Stimulated activated CD4-positive, alpha-beta T cell treated with anti-CD3 and anti-CD28 coated beads, Interleukin-2, amount 100 ng/mL, for 24 hours (primary cell): Measurements from ENCODE around the gene ATRN.

Experiments
- DNase-seq, 2 donors: peaks; one replicate each; pipeline ENCODE4 v3.0.0-alpha.2; 2020

ATRN gene

DNA sequence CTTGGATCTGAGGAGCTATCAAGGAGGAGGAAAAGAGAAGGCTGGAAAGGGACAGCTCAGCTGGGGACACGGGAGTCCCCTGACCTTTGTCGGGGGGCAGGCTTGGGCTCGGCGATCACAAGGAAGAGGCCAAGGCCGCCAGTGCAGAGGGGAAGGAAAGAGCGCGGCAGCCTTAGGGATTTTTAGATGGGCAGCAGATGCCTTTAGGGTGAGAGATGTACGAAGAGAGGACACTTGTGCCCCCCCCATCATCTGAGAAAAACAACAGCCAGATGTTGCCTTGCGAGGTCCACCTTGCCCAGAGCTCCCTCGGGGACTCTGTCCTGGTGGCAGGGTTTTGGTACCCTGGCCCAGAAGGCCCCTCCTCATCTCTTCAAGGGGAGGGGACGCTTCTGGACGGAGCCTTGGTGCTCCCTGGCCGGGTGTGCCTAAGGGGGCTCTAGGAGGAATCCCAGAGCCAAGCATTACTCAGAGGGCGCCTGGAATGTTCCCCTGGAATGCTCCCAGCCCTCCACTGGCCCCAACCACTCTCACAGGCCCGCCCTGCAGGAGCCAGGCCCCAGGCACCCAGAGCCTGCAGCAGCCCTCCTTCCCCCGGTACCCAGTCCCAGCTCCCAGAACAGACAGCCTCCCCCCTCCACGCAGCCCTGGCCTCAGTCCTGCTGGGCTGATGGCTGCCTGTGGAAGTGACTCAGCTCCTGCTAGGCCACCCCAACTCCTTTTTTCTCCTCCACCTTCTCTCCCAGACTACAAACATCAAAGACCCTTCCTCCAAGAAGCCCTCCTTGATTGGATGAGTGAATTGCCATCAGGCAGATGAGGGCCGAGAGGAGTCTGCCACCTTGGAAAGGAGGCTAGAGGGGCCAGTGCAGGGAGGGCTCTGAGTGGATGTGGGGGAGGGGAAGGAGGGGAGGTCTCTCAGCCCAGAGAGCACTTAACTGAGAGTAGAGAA lies 209.2 kb downstream of the ATRN start:
- DNase-seq, result no peak

DNA sequence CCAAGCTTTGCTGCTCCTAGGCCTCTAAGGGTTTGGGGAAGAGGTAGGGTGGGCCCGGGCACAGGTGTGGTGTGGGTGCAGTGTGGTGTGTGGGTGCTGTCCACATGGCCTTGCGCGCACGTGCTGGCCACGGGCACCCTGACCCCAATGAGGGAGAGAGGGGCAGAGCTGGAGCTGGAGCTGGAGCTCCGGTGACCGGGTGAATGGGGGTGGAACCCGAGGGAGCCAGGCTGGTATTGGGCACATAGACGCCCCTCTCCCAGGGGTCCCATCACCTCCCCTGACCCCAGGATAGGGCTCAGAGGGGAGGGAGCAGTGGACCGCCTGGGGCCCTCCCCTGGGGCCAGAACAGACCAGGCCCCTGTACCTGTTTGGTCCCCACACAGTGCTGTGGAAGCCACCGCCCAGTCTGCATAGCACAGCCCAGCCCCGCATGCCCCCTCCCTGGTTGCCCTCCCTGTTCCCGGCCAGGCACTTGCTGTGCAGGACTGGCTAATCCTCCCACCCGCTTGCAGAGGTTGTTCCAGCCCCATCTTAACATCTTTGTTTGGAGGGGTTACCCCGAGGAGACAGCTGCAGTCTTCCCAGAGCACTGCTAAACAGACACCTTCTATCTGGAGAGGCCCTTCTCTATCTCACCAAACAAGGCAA lies 210.0 kb downstream of the ATRN start:
- DNase-seq, result no peak

DNA sequence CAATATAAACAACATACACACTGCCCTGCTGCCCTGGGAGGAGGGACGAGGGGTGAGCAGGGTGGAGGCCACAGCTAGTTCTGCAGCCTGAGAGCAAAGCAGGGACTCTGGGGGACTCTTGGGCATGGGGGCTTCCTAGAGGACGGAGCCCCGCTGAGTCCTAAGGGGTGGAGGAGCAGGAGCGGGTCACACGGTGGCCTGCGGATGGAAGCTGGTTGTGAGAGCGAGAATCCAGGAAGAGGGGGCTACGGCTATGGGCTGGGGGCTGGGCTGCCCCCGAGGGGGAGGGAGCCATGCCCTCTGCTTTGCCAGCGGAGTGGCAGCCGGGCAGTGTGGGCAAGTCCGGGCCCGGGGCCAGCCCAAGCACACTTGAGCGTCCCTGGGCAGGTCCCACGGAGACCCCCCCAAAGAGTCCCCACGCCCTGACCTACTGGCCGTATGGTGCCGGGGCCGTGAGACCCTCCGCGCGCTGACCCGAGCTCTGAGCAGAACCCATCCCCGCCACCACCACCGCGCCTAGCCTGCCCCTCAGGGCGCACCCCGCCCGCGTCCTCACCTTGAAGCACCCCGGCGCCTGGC lies 210.6 kb downstream of the ATRN start:
- DNase-seq, result no peak

DNA sequence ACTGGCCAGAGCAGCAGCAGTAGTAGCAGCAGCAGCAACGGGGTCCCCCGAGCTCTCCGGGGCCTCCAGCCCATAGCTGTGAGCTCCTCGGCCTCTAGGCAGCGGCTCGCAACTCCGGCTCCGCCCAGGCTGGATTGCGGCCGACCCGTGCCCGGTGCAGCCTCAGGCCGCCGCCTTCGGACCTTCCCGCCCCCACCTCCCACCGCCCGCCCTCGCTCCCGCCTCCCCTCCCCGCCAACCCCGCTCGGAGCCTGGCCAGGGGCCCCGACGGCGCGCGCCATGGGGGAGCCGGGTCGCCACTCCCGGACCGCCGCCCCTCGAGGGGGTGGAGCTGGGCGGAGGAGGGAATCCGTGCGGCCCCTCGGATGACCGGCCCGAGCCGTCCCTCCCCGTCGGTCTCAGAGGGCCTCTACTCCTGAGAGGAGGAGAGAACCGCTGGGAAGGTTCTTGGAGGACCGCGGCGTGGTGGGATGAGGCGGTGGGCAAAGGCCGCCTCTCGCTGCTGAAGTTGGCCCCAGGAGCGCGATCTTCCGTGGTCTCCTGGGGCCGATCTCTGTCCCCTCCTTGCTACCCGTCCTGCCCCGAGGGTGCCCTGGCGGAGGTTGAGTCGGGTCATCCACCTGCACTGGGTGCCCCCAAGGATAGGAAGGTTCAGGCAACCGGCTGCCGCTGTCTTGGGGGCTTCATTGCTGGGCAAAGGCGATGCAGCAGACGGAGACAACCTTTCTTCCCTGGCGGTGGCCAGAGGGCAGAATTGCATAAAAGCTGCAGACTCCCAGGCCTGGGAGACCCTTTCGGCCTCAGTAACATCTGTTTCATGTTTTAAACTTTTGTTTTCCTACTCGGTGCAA lies 211.3 kb downstream of the ATRN start, which contains the start of gene ADAM33:
ADAM33 (minus strand) TSS at position 80 of the 851 bp plus-strand sequence; CDS start at position 74, 6 bp downstream.
- DNase-seq, result no peak

DNA sequence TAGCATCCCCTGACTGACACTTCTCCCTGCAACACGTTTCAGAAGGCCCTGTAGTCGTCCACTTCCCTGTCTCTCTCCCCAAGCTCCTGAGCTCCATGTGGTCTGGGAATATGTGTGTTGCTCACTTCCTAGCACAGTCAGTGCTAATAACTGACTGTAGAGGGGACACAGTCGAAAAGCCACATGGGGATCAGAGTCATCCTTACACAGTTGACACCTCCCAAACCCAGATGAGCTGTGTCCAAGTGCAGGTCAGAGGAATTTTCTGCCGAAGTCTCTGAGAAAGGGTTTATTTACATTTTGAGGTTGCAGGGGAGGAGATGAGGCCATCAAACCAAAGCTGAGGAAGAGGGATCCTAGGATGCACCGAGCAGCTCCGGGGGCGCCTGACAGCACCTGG lies 214.5 kb downstream of the ATRN start:
- no peak for DNase-seq

DNA sequence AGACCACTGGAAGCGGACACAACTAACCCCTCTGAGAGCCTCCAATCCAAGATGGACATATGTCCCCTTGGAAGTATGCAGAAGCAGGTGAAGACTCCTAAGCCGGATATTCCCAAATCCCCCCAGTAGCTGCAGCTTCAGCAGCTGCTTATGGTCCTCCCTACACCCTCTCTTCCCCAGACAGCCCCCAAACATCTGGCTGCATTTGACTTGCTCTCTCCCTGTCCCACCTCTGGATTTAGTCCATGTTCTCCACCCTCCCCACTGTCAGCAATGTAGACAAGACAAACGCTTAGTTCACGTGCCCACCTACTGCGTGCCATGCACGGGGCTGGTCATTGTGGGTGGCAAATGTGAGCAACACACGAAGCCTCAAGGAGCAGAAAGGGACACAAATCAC lies 215.6 kb downstream of the ATRN start:
- no peak for DNase-seq

DNA sequence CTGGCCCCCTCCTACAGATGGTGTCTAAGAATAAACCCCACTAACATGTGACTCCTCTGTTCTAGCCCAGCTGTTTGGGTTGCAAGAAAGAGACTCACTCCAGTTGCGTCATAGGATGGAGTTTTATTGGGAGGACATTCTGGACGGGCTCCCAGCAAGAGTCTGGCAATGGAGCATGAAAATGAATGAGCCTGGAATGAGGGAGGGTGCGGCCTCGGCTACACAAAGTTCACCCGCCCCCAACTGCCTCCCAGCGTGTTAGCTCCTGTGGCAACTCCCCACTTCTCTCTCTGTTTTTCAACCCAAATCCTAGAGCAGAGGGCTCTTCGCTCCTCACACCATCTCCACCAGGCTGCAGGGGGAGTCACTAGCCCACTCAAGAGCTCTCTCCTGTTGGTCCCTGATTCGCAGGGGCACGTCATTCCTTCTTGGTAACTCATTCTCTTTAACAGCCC lies 216.1 kb downstream of the ATRN start:
- DNase-seq, result no peak

DNA sequence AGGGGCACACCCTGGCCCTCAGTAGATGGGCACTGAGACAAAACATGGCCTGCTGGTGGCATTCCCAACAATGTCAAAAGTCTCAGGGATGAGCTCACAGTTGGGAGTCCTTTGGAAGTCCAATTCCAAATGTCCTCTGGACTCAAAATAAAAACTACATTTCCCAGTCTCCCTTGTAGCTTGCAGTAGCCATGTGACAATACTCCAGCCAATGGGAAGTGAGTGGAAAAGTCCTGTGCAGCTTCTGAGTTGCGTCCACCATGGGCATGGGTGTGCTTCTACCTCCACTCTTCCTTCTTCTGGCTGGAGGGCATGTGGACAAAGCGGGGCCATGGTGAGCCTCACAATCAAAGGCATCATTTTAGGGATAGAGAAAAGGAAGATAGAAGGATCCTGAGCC lies 216.8 kb downstream of the ATRN start:
- DNase-seq, result no peak

DNA sequence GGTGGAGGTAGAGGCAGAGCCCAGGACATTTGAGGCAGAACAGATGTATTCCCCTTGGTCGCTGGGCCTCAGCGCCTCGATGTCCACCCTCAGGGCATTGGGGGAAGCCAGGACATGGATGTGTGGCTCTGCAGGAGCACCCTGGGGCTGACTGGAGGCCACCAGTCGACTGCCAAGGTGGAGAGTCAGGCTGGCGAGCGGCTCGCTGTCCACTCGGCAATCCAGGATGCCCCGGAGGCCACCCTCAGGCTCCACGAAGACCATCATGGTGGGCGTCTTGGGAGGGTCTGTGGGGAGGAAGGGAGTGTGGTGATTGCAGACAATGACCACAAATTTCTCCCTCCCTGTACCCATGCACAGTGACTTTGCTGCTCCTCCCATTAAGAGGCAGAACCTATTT lies 219.2 kb downstream of the ATRN start:
- no peak for DNase-seq

DNA sequence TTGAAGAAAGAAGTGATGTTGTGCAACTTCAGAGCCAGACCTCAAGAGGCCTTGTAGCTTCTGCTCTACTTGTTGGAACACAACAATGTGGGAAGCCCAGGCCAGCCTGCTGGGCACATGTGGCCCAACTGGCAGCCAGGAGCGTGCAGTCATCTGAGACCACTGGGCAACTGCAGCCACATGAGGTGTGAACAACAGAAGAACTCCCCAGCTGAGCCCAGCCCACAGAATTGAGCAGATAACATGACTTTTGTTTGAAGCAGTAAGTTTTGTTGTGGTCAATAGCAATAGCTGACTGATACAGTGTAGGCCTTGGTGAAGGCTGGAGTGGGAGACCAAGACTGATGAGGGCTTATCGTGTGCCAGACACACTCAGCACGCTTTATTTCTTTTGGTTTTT lies 219.6 kb downstream of the ATRN start:
- no peak for DNase-seq

DNA sequence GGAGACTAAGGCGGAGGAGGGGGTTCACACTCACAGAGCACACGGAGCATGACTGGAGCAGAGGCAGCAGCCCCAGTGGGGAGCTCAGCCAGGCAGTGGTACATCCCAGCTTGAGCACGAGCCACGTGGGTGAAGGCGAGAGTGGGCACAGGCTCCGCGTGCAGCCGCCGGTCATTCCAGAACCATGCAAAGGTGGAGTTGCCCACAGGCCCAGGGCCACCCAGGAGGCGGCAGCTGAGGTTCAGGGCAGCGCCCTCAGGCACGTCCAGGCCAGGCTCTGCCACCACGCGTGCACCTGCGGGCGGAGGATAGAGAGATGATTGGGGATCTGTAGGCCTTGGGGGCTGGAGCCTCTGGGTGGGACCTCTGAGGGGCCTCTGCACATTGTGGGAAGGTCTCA lies 220.5 kb downstream of the ATRN start:
- no peak for DNase-seq

DNA sequence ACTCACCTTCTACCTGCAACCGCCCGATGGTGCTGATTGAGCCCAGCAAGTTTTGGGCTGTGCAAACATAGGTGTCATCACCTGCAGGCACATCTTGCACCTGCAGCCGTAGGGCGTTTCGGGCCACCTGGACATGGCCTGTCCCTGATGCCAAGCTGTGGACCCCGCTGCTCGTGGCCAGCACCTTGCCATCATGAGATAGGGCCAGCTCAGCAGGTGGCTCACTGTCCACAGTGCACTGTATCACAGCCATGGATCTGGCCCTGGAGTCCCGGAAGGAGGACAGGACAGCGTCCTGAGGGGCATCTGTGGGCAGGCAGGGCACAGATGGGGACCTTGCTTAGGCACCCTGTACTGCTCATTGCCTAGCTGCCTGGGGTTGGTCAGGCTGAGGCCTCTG lies 221.1 kb downstream of the ATRN start:
- no peak for DNase-seq

DNA sequence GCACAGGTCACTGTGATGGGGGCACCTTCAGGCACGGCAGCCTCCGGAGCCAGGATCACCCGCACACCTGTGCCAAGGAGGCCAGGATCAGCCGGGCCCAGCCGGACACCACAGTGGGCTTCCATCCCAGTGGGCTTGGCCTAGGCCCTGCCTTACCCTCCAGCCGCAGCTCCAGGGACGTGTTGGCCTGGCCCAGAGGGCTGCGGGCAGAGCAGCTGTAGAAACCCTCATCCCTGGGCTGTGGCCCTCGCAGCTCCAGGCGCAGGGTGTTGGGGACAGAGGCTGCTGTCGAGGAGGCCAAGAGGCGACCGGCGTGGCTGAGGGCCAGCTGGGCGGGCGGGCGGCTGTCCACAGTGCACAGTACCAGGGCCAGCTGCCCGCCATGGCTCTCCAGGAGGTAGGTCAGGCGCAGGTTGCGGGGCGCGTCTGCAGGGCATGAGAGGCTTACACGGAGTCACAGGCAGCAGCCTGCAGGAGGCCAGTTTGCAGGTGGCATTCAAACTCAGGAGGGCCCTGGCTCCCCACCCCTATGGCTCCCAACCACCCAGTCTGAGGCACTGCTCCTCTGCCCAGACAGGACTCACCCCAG lies 222.0 kb downstream of the ATRN start:
- DNase-seq, result no peak

DNA sequence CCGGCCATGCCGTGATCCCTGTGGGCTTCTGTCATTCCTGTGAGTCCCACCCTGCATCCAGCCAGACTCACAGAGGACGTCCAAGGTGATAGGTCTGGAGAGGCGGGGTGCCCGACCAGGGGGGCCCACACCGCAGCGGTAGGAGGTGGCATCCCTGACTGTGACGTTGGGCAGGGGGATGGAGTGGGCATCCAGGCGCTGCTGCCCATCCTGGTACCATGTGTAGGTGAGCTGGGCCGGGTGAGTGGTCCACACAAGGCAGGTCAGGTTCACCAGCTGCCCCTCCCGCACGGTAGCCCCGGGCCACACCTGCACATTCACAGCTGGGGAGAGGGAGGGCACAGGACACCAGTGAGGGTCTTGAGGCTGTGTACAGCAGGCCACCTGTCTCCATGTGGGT lies 222.6 kb downstream of the ATRN start:
- DNase-seq, result no peak

DNA sequence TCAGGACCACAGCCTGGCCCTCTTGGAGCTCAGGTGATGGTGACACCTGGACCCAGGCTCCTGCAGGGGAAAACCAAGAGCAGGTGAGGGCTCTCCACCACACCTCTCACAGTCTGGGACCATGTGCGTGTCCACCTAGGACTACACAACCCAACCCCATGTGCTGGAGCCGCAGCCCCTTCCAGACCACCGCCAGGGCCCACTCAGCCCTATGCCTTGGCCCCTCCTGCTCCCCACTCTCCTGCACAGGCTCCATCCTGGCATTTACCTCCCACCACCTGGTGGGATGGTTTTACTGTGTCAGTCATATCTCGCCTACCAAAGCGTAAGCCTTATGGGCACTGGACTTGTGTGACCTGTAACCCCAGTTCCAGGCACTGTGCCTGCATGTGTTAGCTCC lies 224.0 kb downstream of the ATRN start:
- DNase-seq, result no peak

DNA sequence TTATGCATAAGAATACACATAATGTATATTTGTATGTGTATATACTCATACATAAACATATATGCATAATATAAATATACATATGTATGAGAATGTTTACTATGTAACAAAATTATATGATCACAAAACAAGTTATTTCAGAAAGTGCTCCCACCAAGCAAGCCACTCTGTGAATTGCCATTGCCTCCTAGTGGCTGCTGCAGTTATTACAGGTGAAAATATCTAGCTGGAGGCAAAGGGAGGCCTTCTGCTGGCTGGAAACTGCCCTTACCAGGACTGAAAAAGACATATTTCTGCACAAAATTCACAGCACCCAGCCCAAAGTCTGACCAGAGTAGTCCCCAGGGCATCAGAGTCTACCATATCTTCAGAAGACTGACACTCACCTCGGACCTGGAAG lies 225.4 kb downstream of the ATRN start:
- no peak for DNase-seq

DNA sequence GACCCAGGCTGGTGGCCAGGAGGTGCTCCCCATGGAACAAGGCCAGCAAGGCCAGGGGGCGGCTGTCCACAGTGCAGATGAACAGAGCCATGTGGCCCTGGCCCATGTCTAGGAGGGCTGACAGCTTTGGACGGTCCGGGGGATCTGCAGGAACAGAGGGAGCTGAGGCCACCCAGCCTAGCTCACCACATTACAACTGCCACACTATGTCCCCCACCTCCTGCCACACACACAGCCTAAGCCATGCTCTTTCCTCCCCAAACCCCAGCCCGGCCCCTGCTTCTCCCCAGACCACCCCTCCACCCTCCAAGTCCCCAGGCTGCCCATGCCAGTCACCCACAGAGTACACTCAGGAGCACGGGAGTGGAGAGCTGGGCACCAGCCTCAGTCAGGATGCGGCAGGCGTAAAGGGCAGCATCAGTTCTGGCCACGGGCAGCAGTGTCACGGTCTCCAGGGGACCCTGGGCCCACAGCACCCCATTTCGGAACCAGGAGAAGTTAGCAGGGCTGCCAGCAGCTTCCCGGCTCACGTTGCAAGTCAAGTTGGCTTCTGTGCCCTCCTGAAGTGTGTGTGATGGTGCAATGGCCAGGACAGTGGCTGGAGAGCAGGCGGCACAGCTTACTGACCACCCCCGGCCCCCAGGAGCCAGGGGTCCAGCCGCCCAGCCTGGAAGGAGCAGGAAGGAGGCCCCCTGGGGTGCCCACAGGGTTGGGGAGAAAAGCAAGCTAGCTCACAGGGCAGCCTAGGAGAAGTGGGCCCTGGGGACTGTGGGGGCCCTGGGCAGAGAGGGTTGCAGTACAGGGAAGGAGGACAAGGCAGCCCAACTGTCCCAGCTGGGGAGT lies 226.1 kb downstream of the ATRN start:
- no peak for DNase-seq

DNA sequence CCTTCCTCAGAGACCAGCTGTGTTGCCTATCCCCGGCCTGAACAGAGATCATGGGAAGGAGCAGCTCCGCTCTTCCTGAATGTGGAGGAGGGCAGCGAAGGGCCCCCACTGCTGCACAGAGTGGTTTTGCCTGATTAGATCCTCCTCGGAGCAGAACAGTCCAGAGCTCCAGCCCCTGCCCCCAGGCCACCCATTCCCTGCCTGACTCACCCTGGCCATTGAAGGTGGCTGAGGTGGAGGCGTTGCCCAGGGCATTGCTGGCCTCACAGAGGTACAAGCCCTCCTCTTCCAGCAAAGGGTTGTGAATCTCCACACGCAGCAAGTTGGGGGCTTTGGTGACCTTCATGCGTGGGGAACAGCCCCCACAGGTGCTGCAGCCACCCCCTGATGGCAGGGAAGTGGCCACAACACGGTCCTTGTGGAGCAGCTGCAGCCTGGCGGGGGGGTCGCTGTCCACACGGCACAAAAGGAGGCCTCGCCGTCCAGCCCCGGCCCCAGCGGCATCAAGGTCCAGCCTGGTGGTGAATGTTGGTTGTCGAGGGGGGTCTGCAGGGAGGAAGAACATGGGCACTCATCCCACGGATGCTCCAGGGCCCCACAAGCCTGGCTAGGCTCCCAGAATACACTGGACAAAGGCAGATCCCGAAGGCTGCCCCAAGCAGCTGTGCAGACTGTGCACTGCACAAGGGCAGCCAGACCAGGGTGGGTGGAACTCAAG lies 226.9 kb downstream of the ATRN start:
- DNase-seq, result no peak

DNA sequence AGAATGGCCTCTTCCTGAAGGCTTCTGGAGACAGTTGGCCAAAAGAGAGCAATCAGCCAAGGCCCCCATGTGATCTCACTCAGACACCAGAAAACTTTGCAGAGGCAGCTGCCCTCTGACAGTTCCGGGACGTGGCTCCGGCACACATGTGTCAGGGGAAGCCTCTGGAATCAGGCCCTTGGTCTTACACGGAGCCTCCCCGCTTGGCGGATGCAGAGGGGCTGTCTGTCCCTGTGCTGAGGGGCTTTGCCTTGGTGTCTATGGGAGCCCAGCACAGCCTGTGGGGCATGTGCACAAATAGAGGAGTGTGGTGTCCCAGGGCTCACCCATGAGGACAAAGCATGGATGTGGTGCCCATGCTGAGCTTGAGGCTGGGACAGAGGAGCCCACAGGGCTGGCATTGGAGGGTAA lies 227.8 kb downstream of the ATRN start:
- DNase-seq, result no peak

DNA sequence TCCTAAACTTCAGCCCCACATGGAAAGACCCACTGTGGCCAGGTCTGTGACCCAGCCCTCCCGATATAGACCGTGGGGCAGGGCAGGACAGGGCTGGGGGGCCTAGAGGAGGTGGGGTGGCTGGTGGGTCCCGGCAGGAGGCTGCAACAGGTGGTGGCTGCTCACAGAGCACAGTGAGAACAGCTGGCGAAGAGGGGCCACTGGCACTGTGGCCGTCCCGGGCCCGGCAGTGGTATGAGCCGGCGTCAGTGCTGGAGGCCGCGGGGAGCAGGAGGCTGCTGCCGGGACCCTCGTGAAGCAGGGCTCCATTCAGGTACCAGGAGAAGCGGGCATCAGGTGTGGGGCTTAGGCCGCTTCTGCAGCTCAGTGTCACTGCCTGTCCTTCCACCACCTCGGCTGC lies 228.2 kb downstream of the ATRN start:
- DNase-seq, result no peak
